Activated CD4-positive, alpha-beta T cell treated with anti-CD3 and anti-CD28 coated beads, Interleukin-2, amount 50 U/mL, for 1 hour (primary cell): ENCODE measurements around the gene SLC40A1.
A peak's percentile ranks its signal among the peaks of the same experiment; 100 is the strongest.
"Not testable (repeated sequence)": the region's sequence is repeated elsewhere in the genome, so short reads cannot be mapped to it uniquely, and the experiment has no call there.

Experiments
- DNase-seq: peaks from one replicate; pipeline ENCODE4 v3.0.0-alpha.2; 2020

Gene SLC40A1, protein sequence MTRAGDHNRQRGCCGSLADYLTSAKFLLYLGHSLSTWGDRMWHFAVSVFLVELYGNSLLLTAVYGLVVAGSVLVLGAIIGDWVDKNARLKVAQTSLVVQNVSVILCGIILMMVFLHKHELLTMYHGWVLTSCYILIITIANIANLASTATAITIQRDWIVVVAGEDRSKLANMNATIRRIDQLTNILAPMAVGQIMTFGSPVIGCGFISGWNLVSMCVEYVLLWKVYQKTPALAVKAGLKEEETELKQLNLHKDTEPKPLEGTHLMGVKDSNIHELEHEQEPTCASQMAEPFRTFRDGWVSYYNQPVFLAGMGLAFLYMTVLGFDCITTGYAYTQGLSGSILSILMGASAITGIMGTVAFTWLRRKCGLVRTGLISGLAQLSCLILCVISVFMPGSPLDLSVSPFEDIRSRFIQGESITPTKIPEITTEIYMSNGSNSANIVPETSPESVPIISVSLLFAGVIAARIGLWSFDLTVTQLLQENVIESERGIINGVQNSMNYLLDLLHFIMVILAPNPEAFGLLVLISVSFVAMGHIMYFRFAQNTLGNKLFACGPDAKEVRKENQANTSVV

GRCh38 chr2:189580658-189581353 is at the start of gene SLC40A1:
Gene SLC40A1 (minus strand): TSS chr2:189580786. CDS start chr2:189580460, 326 bp downstream.
- DNase-seq = peak; percentile 67

DNA sequence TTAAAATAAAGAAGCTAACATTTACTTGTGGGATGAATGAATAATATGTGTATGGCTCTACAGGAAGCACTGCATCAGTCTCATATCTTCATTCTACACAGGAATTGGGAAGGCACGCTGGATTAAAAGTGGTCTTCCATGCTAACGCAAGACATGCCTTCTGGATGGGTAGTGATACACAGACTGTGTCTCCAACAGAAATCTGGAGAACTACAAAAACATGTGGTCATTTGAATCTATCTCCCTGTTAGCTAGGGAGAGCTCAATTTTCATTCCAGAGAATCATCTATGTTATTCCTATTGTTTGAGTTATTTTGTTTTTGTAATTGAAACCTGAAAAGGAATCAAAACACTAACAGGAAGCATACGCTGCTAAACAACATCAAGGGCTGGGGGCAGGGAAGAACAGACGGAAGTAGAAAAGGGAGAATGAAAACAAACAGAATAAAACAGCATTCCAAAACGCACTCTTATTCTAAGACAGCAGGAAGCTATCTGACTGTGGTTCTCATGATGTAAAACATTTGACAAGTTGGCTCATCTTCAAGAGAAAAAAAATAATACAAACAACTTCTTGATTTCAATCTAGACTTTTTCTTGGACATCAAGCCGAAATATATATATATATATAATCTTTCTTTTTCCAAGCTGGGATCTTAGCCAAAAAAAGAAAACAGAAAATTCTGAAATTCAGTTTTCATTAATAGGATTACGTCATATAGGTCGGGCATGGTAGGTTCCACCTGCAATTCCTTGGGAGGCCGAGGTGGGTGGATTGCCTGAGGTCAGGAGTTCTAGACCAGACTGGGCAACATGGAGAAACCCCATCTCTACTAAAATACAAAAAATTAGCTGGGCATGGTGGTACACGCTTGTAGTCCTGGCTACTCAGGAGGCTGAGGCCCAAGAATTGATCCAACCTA is 49.2 kb upstream of the SLC40A1 start:
- DNase-seq = no peak

DNA sequence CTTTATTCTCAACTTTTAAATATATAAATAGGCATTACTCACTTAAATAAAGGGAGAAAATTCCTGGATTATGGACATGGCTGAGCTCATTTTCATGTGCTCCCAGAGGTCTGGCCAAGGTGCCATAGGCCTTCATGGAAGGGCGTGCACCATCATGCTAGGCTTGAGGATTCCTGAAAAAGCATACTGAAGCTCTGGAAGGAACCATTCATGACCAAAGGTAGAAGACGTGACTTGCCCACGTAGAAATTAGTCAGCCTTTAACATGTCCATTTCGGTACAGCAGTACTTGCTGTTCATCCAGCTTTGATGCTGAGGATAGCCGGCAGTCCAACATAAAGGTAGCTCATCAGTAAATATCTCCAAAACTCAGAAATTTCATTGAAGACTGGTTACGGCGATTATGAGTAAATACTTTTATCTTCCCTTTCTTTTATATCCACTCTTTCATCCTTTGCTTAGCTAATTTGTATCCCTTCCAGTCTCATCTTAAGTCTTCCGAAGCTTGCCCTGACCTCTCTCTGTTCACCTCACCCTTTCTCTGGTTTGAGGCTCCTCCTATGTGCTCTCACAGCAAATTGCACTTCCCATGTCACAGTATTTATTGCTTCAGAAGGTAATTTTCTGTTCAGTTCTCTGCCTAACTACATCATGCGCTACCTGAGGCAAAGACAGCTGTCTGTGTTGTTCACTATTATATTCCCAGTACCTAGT is 48.4 kb upstream of the SLC40A1 start:
- no peak for DNase-seq

DNA sequence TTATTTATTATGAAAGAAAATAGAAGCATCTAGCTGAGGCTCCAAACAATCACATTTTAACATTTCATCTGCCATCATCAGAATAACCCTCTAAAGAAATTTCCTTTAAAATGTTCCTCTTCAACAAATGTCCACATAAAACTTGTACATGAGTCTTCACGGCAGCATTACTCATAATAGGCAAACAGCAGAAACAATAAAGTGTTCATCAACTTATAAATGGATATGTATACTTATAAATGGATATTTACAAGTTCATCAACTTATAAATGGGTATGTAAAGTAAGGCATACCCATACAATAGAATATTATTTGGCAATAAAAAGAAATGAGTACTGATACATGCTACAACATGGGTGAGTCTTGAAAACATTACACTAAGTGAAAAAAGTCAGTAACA is 47.2 kb upstream of the SLC40A1 start:
- DNase-seq = no peak

GRCh38 chr2:189625636-189626035 is 45.0 kb upstream of the SLC40A1 start:
- DNase-seq = no peak

DNA sequence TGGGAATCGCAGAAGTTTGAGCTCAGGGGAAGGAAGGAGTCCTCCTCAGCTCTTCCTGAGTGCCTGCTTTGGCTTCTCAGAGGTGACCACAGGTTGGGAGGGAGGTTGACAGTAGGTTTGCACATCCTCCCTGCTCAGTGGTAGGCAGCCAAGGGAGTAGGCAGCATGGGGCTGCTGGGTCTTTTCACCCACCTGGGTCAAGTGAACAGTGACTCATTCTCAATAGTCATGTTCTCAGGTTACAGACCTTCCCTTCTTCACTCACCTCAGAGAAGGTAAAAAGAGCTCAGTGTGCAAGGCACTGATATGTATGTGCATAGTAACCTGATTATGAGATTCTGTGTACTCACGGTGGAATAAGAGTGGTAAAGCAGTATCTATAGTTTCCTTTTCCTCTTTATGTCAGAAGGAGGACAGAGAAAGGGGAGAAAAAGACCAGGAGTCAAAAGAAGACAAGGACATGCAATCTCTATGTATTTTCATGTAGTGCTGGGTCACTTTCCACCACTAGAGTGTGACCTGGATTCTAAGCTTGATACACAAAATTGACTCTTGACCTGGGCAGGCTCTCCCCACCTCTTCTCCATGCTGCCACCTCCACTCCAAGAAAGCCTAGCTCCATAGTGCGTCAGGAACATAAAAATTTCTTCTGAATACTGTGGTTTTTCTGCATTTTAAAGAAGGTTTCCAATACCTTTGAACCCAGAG is 44.2 kb upstream of the SLC40A1 start:
- DNase-seq = no peak

DNA sequence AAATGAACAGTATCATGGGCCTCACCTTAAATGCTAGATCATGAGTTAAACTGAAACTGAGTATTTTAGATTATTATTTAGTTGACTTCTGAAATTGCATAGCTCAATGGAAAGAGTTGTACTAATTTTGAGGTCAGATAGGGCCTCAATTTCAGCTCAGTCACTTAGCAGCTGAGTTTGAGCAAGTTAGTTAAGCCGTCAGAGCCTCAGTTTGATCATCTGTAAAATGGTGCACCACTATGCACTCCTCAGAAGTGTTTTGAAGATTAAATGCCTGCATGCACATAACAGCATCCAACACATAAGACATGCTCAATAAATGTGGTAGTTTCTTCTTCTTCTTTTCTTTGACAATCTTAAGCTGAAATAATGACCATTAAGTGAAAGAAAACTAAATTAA is 42.5 kb upstream of the SLC40A1 start:
- no peak for DNase-seq

- DNase-seq = no peak
These were observed 41.2 kb upstream of the SLC40A1 start for GRCh38 chr2:189621781-189622180.

DNA sequence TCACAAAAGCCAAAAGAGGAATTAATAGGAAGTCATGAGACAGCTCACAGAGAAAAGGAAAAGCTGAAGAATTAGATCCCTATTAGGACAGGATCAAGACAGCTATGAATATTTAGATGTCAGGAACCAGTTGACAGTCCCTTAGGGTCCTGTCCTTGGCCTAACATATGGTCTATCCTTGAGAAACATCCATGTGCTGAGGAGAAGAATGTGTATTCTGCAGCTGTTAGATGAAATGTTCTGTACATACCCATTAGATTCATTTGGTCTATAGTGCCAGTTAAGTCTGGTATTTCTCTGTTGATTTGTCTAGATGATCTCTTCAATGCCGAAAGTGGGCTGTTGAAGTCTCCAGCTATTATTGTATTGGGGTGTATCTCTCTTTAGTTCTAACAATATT is 37.6 kb upstream of the SLC40A1 start:
- DNase-seq = no peak

GRCh38 chr2:189614585-189614984 is 34.0 kb upstream of the SLC40A1 start:
- DNase-seq = no peak

DNA sequence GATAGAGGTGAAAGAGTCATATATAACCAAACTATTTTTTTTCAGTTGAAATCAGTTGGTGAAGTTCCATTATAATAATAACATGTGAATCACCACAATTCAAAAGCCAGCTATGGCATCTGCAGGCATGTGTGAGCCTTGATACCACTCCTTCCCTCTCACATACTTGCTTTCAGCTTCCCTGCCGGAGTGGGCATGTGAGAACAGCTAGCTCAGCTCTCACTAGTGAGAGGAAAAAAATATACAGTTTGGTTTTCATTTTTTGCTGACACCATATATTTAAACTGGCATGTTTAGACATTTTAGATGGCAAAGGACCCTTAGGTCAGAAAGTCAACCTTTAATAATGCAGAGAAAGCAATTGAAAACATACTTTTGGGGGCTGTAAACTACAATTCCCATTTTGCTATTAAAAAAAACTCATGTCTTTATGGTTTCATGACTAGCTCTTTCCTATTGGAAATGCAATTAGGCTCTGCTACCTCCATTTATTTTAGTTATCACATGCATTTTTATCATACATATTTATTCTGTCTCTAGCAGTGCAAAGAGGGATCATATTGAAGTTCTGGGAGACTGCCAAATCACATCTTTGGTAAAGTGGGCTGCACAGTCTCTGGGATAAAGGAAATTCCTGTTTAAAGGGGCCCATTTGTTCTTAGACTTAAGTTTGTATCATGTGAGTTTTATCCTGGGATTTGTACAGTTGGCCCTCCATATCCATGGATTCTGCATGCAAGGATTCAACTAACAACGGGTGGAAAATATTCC is 33.2 kb upstream of the SLC40A1 start:
- no peak for DNase-seq

DNA sequence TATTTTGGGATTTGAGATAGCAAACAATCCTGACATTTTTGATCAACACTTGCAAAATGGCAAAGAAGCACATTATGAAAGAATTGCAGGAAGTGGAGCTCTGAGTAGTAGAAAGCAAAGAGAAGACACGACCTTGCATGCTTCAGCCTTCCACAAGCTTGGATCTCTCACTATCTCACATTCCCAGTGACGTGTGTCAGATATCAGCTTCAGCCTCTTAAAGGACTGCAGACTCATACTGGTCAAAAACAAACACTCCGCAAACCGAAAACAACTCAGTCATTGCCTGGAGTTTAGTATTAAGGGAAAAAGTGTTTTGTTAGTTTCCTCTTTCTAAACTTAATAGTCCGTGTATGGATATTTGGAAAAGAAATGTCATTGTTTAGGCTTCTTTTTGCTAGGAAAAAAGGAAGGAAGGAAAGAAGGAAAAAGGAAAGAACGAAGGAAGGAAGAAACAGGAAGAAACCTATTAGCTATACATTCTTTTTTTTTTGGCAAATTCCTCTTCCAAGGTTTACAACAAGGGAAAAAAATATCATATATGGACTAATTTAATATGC is 32.6 kb upstream of the SLC40A1 start:
- DNase-seq = no peak

- DNase-seq = no peak
These were observed 30.1 kb upstream of the SLC40A1 start for GRCh38 chr2:189610700-189611099.

GRCh38 chr2:189609853-189610252 is 29.3 kb upstream of the SLC40A1 start:
- no peak for DNase-seq

DNA sequence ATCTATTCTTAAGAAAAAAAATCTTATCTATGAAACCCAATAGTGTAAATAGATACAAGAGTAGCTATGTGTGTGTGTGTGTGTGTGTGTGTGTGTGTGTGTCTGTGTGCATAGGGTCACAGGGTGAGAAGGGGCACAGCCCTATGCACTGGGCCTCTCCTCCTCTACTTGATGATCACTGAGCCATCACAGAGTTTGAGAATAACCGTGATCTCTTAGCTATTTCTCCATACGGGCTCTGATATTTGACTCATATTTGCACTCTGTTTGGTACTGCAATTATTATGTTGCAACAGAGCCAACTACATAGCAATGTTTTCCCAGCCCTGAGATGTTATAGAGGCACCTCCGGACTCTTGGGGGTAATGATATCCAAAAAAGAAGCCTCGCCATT is 28.8 kb upstream of the SLC40A1 start:
- DNase-seq = no peak

- DNase-seq = no peak
These were observed 28.3 kb upstream of the SLC40A1 start for GRCh38 chr2:189608795-189609422.

DNA sequence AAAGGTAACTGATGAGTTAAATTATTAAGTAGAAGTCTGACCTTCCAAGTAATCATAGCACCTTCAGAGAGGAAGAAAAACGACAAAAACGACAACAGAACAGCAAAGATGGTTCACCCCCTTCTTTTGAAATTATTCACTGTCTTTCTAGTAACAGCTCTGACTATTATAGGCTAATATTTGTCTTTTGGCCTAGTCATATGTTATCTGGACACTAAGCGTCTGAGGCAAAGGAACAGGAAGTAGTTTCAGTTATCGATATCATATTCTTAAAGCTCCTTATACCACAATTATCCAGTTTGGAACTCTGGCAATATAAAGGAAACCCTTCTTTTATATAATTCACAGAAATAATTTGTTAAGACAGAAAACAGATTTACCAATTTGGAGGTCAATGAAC is 27.6 kb upstream of the SLC40A1 start:
- DNase-seq = no peak

GRCh38 chr2:189602233-189602632 is 21.6 kb upstream of the SLC40A1 start:
- DNase-seq = no peak

DNA sequence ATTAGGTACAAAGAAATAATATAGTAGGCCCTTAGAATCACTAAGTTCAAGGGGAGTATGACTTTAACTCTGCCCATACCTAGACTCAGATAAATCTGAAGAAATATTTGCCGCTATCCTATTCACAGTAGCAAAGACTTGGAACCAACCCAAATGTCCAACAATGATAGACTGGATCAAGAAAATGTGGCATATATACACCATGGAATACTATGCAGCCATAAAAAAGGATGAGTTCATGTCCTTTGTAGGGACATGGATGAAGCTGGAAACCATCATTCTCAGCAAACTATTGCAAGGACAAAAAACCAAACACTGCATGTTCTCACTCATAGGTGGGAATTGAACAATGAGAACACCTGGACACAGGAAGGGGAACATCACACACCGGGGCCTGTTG is 21.1 kb upstream of the SLC40A1 start:
- not testable (repeated sequence) for DNase-seq

- DNase-seq = no peak
These were observed 20.5 kb upstream of the SLC40A1 start for GRCh38 chr2:189601043-189601442.
